D721Med (cell line): ENCODE measurements around the gene CDH26.

ENCODE experiments used
- DNase-seq: peaks from one replicate; pipeline ENCODE4 v3.0.0; 2011; ENCODE audit warnings: low spot score; ENCODE audit not compliant: insufficient read length
- FAIRE-seq: peaks from 2 replicates; lab custom pipeline; 2011; peaks lifted over from hg19 to GRCh38; lab: Jason Lieb, UNC
- TF ChIP-seq, protein P1 (sequence below): IDR thresholded peaks from 2 replicates; pipeline ENCODE4 v1.5.1; 2012; ENCODE audit warnings: mild to moderate bottlenecking, control low read depth; ENCODE audit not compliant: insufficient read depth; ENCODE audit errors: missing control alignments

The CDH26 gene

DNA sequence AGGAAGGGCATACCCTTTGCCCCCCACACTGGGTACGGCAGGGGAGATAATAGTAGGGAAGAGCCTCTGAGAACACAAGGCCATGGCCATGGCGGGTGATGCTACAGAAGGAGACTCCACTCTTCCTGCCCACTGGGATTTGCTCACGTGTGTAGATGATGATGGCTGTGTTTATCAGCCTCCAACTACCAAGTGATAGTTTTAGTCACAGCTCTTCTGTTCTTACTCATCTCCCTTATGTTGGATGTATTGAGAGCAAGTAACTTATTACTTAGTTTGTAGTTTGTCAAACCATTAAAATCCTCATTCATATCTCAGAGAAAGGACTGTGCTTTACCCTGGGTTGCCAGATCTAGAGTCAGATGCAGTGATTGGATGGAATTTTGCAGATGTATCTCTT lies 66.0 kb downstream of the CDH26 start:
- no peak for FAIRE-seq

DNA sequence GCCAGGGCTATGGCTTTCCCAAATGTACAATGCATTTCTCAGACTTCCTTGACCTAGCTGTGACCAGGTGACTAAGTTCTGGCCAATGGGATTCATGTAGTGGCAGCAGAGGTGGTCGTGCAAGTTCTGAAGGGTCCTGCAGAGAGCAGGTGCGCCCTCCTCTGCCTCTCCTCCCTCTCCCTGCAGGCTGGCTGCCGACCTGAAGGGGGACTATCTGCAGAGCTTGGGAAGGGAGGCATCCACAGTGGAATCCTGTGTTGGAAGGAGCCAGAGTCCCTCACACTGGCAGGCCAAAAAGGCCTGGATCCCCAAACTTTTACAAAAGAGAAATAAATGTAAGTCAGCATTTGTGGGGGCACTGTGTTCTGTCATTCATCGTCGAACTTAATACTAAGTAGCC lies 66.6 kb downstream of the CDH26 start:
- no peak for DNase-seq
- FAIRE-seq = no peak
- TF ChIP-seq, protein P1, sequence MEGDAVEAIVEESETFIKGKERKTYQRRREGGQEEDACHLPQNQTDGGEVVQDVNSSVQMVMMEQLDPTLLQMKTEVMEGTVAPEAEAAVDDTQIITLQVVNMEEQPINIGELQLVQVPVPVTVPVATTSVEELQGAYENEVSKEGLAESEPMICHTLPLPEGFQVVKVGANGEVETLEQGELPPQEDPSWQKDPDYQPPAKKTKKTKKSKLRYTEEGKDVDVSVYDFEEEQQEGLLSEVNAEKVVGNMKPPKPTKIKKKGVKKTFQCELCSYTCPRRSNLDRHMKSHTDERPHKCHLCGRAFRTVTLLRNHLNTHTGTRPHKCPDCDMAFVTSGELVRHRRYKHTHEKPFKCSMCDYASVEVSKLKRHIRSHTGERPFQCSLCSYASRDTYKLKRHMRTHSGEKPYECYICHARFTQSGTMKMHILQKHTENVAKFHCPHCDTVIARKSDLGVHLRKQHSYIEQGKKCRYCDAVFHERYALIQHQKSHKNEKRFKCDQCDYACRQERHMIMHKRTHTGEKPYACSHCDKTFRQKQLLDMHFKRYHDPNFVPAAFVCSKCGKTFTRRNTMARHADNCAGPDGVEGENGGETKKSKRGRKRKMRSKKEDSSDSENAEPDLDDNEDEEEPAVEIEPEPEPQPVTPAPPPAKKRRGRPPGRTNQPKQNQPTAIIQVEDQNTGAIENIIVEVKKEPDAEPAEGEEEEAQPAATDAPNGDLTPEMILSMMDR = no peak

More for the DNA sequence above, 66.0 kb downstream of the CDH26 start:
- TF ChIP-seq, protein P1 = no peak
- DNase-seq = no peak

DNA sequence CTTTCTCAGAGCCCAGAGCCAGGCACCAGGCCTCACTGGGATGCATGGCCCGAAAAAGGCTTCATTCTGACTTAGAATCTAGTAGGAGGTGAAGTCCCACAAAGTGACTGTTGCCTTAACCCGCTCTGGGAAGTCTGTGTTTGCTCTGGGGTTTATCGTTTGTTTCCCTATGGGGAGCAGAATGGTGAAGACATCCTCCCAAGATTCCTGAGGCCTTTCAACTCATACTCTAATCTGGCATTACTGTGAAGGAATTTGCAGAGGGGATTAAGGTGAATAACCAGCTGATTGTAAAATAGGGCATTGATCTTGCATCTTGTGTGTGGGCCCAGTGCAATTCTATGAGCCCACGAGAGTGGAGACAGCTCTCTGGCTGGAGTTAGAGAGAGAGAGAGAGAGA lies 67.8 kb downstream of the CDH26 start:
- FAIRE-seq (no peak), DNase-seq (no peak)
- TF ChIP-seq, protein P1 = no peak

DNA sequence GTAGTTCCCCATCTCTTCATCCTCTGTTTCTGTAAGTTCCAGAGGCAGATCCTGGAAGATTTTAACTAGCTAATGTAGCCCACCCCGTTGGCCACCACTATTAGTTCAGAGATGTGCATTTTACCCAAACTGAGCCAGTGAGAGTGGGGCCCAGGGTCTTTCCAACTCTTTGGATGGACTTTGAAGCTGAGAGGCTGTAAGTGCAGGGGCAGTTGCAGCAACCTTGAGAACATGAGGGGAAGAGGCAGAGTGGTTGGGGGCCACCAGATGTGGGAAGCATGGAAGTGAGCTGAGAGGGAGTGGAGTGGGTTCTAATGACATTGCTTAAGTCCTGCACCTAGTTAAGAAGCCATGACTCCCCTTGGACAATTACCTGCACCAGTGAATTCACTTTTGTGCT lies 72.2 kb downstream of the CDH26 start:
- TF ChIP-seq, protein P1 = no peak
- no peak for FAIRE-seq
- no peak for DNase-seq

DNA sequence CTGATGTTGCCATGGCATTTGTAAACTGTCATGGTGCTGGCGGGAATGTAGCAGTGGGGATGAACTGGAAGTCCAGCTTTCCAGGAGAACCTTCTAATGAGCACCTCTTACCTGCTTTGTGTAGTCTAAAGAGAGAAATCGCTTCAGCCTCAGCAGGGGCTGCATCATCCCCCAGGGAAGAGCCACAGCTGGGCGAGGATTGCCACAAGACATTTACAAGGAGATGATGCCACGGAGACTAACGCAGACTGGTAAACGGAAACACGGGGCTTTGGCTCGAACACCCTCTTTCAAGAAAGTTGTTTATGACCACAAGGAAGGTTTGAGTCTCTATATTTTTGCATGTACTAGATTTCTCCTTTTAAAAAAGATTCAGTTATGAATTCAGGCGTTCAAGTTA lies 72.9 kb downstream of the CDH26 start:
- no peak for FAIRE-seq
- TF ChIP-seq, protein P1 = no peak
- DNase-seq = no peak

DNA sequence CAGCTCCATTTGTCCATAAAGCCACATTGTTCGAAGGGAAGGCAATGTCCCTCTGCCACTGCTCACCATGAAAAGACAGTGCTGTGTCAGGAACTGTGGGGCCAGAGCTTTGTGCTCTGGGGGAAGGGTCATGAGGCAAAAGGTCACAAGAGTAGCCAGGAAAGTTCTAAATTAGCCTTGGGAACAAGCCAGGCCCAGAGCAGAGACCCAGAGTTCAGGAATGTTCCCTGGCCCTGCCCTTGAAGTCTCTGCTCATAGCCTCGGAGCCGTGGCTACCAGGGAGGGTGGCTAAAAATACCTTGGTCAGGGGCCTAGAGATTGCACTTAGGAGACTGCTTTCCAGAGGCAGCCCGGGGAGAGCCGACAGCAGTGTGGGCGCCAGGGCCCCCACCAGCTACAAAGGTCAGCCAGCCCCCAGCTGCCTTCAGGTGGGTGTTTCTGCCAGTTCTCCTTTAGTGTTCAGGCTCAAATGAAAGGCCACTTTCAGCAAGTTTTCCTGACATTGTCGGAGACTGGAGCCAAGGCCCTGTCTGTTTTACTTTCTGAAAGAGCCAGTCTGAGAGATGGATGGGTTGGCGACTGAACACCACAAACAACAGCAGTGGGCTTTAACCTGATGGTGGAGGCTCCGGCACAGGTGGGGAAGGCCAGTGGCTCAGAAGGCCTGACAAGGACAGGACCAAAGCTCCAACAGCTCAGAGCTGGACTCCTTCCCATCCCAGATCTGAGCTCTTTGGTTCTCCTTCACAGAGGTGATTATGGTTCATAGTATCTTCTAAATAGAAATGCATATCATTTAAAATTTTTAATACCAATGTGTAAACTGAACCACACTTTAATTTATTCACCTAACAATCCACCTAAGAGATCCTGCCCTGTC lies 76.2 kb downstream of the CDH26 start:
- TF ChIP-seq, protein P1 = no peak
- DNase-seq = no peak
- no peak for FAIRE-seq

DNA sequence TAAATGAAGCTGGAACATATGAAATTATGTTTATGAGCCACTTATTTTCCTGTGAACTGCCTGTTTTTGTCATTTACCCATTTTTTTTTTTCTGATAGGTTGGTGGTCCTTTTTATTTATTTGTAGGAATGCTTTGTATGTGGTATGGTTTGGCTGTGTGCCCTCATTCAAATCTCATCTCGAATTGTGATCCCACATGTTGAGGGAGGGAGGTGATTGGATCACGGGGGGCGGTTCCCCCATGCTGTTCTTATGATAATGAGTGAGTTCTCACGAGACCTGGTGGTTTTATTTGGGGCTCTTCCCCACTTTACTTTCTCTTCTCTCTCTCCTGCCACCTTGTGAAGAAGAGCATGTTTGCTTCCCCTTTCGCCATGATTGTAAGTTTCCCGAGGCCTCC lies 77.3 kb downstream of the CDH26 start:
- FAIRE-seq (no peak), DNase-seq (no peak)
- TF ChIP-seq, protein P1 = no peak
